Ecto neural progenitor cell (in vitro differentiated cells): ENCODE data around the gene NUDT3.

Source experiments
- DNase-seq: peaks from one replicate; pipeline ENCODE4 v3.0.0-alpha.2; 2018; ENCODE audit warnings: low spot score

NUDT3 gene

DNA sequence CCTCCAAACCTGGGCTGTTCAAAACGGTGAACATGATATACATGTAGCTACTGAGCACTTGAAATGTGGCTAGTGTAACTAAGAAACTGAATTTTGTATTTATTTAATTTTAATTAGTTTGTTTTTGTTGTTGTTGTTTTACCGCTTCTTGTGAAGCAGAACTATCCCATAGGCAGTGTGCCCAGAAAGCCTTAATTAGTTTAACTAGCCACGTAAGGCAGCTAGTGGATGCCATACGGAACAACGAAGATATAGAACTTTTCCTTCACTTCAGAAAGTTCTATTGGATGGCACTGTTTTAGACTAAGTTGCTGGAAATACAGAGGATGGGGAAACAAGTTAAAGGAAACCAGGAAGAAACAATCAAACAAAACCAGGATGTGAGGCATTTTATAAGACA, 70.6 kb downstream of the NUDT3 start:
- no peak for DNase-seq

DNA sequence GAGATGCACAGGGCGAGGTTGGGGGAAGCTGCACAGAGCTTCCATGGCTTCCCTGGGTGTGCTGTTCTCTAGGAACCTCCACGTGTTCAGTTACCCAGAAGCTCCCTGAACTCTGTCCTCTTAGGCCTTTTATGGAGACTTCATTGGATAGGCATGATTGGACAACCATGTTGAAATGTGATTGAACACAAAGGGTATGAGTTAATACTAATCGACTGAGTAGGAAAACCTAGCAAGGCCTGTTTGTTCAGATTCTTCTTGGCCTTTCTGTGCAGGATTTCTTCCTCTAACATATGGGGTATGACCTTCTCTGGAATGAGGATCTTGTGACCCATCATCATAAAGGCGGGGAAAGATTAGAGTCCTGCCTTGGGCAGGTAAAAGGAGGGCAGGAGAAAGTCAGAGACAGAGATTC, 73.0 kb downstream of the NUDT3 start:
- DNase-seq = no peak

GRCh38 chr6:34318499-34319470, 73.7 kb downstream of the NUDT3 start:
- no peak for DNase-seq

- no peak for DNase-seq
These were observed 74.5 kb downstream of the NUDT3 start for GRCh38 chr6:34317882-34318498.

DNA sequence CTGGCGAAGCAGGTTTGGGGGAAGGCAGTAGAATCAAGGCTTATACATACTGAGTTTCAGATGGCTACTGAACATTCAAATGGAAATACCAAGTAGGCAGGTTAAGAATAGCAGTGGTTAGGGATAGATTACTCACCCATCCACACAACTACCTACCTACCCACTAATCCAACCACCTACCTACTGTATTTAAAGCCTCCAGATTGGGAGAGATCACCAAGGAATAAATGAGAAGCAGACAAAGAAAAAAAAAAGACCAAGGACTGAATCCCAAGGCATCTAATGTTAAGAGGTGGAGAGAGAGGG, 75.3 kb downstream of the NUDT3 start:
- DNase-seq = no peak

DNA sequence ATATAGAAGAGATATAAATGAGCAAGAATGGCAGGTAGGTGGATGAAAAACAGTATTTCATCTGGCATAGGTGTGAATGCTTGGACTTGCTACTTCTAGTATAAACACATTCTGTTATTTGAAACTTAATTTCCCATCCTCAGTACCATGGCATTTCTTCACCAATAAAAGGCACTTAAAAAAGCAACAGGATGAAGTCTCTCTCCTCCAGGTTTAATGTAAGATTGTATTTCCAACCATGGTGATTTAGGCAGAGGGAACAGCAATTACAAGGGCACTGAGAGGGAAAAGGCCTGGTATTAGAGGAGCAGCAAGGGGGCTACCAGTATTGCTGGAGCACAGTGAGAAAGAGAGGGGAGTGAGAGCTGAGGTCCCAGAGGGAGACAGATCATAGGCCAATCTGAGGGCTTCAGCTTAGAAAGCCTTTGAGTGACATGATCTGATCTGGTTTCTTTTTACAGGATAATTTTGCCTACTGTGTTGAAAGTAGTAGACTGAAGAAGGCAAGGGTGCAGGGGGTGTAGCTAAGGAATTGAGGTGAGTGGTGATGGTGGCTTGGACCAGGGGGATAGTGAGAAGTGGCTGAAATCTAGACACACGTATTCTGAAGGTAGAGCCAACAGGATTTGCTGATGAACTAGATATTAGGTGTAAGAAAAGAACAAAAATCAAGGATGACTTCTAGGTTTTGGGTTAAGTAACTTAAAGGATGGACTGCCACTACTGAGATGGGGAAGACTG, 75.9 kb downstream of the NUDT3 start:
- no peak for DNase-seq

DNA sequence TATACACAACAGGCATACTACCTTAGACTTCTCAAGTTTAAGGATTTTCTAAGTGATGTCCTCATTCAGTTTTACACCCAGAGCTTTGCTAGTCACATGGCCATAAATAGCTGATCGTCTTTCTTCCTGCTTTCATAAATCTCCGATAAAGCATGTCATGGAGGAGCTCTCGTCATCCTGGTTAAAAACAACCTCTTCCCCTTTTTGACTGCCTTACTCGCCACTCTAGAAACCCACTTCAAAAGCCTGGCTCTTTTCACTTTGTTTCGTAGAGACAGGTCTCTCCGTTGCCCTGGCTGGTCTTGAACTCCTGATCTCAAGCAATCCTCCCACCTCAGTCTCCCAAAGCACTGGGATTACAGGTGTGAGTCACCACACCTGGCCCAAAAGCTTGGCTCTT, 76.7 kb downstream of the NUDT3 start:
- DNase-seq = no peak

DNA sequence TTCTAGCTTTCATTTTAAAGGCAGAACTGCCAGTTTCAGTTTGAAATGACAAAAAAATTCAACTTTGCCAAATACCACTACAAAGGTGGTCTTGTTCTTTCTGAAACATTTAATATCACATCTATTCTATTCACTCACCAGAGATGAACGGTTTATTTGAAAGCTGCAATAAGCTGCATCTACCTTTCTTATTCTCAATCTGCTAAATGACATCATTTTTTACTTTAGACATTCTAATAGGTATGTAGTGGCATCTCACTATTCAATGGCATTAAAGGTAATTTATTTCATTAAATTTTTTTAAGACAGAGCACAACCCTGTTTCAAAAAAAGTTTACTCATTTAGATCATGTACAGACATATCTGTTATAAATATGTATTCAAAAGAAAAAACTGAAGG, 77.2 kb downstream of the NUDT3 start:
- no peak for DNase-seq

DNA sequence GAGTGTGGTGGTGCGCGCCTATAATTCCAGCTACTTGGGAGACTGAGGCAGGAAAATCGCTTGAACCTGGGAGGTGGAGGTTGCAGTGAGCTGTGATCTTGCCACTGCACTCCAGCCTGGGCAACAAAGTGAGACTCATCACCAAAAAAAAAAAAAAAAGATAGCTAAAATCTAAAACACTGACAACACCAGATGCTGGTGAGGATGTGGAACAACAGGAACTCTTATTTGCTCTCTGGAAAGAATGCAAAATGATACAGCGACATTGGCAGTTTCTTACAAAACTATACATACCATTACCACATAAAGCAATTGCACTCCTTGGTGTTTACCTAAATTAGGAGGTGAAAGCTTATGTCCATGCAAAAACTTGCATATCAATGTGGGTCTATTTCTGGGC, 80.2 kb downstream of the NUDT3 start:
- DNase-seq = no peak

DNA sequence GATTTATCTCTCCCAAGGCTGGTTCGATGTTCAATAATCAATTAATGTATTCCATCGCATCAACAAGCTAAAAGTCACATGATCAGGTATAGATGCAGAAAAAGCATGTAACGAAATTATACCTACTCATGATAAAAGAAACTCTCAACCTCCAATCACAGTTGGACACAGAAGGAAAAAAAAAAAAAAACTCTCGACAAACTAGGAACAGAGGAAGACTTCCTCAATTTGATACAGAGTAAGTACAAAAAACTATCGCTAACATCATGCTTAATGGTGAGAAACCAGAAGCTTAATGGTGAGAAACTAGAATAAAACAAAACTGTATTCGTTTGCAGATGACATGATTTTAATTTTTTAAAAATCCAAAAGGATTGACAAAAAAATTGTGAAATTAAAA, 81.7 kb downstream of the NUDT3 start:
- no peak for DNase-seq

- no peak for DNase-seq
These were observed 84.0 kb downstream of the NUDT3 start for GRCh38 chr6:34308483-34308882.

DNA sequence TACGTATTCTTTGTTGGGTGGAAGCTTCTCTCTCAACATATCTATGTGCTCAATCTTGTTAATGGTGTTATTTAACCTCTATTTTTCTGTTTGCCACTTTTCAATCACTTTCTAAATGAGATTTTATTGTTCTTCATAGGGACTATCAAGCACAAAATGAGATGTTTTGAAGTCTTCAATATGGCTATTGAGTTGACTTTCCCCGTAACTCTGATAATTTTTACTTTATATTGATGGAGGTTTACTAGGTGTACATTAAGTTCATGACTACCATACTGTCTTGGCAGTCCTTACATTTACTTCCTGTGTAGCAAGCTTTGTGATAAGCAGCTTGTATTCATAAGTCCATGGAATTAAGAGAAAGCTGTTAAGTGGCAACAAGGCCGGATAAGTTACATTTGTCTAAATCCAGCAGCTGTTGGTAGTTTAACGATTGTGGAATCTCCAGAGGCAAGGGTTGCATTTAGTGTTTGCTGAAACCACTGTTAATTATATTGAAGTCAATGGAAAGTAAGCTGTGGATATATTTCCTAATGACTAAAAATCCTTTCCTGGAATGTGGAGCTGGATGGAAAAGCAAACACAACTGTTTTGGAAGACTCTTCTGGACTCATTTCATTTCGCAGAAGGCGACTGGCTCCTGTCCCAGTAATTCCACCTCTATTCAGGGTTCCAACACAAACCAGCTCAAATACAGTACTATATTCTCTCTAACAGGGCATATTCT, 86.3 kb downstream of the NUDT3 start:
- no peak for DNase-seq

DNA sequence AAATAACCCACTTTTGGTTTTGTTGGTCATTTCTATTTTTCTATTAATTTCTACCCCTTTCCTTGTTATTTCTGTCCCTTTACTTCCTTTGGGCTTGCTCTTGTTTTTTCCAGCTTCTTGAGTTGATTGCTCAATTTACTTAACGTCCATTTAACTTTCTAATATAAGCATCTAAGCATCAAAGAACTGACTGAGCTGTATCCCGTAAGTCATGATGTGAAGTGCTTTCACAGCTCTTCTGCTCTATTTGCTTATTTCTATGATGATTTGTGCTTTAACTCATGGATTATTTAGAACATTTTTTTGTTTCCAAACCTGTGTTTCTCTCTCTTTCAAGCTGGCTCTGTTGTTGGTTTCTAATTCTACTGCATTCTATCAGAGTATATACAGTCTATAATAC, 87.0 kb downstream of the NUDT3 start:
- DNase-seq = no peak

DNA sequence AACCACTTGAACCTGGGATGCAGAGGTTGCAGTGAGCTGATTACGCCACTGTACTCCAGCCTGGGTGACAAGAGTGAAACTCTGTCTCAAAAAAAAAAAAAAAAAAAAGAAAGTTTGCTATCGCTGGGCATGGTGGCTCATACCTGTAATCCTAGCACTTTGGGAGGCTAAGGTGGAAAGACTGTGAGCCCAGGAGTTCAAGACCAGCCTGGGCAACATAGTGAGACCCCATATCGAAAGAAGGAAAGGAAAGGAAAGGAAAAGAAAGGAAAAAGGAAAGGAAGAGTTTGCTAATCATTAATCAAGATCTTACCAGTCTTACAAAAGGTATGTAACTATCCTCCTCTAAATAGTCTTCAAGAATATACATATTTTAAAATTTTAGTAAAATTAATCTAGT, 88.3 kb downstream of the NUDT3 start:
- no peak for DNase-seq

GRCh38 chr6:34302929-34303328, 89.5 kb downstream of the NUDT3 start:
- DNase-seq = no peak

DNA sequence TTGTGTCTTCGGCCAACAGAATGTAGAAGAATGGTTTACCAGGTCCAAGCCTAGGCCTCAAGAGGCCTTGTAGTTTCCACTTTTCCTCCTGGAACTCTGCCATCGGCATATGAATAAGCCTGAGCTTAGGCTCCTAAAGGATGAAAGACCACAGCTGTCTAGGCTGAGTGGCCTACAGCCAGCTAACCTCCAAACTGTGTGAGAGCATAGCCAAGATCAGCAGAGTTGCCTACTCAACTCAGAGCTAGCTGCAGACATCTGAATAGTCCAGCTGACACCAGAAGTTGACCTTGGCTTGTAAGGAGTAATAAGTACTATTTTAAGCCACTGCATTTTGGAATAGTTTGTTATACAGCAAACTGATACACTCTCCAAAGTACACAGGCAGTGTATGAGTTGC, 91.1 kb downstream of the NUDT3 start:
- DNase-seq = no peak

- no peak for DNase-seq
These were observed 92.1 kb downstream of the NUDT3 start for GRCh38 chr6:34300332-34300751.

GRCh38 chr6:34298941-34299340, 93.5 kb downstream of the NUDT3 start:
- no peak for DNase-seq

GRCh38 chr6:34295721-34296120, 96.7 kb downstream of the NUDT3 start:
- no peak for DNase-seq

DNA sequence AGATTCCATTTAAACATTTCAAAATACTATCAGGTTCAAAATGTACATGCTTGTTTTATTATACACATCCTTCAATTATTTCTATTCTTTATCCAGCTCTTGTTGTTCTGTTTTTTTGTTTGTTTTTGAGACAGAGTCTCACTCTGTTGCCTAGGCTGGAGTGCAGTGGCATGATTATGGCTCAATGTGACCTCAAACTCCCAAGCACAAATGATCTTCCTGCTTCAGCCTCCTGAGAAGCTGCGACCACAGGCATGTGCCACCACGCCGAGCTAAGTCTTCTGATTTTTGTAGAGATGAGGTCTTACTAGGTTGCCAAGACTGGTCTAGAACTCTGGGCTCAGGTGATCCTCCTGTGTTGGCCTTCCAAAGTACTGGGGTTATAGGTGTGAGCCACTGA, 99.5 kb downstream of the NUDT3 start:
- DNase-seq = no peak

GRCh38 chr6:34289137-34289536, 103.3 kb downstream of the NUDT3 start:
- DNase-seq = no peak

GRCh38 chr6:34288581-34288980, 103.9 kb downstream of the NUDT3 start:
- DNase-seq = no peak
